Measurements from ENCODE around the gene GP2.

Gene GP2

GRCh38 chr16:20308801-20309590 is 18.3 kb downstream of the GP2 start:
- no peak for DNase-seq (ENCODE audit: low read depth)
- no peak for TF ChIP-seq CTCF (conservative IDR thresholded peaks at IDR 0.05; ENCODE audit: low read depth, low read length)
- no peak overlapping the region for H3K4me3 ChIP-seq (ENCODE audit: low read depth, low read length)

- TF ChIP-seq CTCF (conservative IDR thresholded peaks at IDR 0.05; ENCODE audit: low read depth, low read length): no peak
- no peak overlapping the region for H3K4me3 ChIP-seq (ENCODE audit: low read depth, low read length)
- DNase-seq (ENCODE audit: low read depth): no peak
These were observed 19.0 kb downstream of the GP2 start for GRCh38 chr16:20308266-20308665.

- no peak overlapping the region for H3K4me3 ChIP-seq (ENCODE audit: low read depth, low read length)
- no peak for TF ChIP-seq CTCF (conservative IDR thresholded peaks at IDR 0.05; ENCODE audit: low read depth, low read length)
These were observed 19.5 kb downstream of the GP2 start for GRCh38 chr16:20307791-20308190.

GRCh38 chr16:20307240-20307671 is 20.1 kb downstream of the GP2 start:
- TF ChIP-seq CTCF (conservative IDR thresholded peaks at IDR 0.05; ENCODE audit: low read depth, low read length): no peak
- DNase-seq (ENCODE audit: low read depth): no peak
- H3K4me3 ChIP-seq (ENCODE audit: low read depth, low read length): no peak overlapping the region

More at GRCh38 chr16:20307791-20308190, 19.5 kb downstream of the GP2 start:
- DNase-seq (ENCODE audit: low read depth): no peak

GRCh38 chr16:20306401-20306800 is 20.9 kb downstream of the GP2 start:
- DNase-seq (ENCODE audit: low read depth): no peak
- TF ChIP-seq CTCF (conservative IDR thresholded peaks at IDR 0.05; ENCODE audit: low read depth, low read length): no peak

GRCh38 chr16:20303012-20303411 is 24.3 kb downstream of the GP2 start:
- no peak overlapping the region for H3K4me3 ChIP-seq (ENCODE audit: low read depth, low read length)
- no peak for DNase-seq (ENCODE audit: low read depth)
- TF ChIP-seq CTCF (conservative IDR thresholded peaks at IDR 0.05; ENCODE audit: low read depth, low read length): no peak

More at GRCh38 chr16:20306401-20306800, 20.9 kb downstream of the GP2 start:
- no peak overlapping the region for H3K4me3 ChIP-seq (ENCODE audit: low read depth, low read length)

GRCh38 chr16:20302389-20302788 is 24.9 kb downstream of the GP2 start:
- DNase-seq (ENCODE audit: low read depth): no peak
- H3K4me3 ChIP-seq (ENCODE audit: low read depth, low read length): no peak overlapping the region
- no peak for TF ChIP-seq CTCF (conservative IDR thresholded peaks at IDR 0.05; ENCODE audit: low read depth, low read length)
